Measurements from ENCODE around the gene SMPD3. TPM values are rescaled to one million over a fixed set of nuclear protein-coding genes. Genes with fewer than 3 reads are reported as not detected.

The SMPD3 gene
- total and polyA plus RNA-seq, 5 donors from 2014 or later: 7.1 to 20.3 (median 18.1) TPM

Other genes starting within 250 kb of the SMPD3 start
- not detected for gene ESRP2, start 212.4 kb downstream of the SMPD3 start, total RNA-seq
- under 1 TPM; 0.10 to 0.99 (median 0.33) TPM for gene ESRP2, start 212.4 kb downstream of the SMPD3 start, polyA plus RNA-seq
- gene PLA2G15, start 203.1 kb downstream of the SMPD3 start, total RNA-seq: 9.4 TPM
- 10 to 100 TPM in 1 of 4 donors, 1 to 10 TPM in 3; 7.5 to 10.3 (median 8.8) TPM for gene PLA2G15, start 203.1 kb downstream of the SMPD3 start, polyA plus RNA-seq
- 141 TPM for gene SLC7A6, start 184.0 kb downstream of the SMPD3 start, total RNA-seq
- 10 to 100 TPM; 10.7 to 21.4 (median 17.4) TPM for gene SLC7A6, start 184.0 kb downstream of the SMPD3 start, polyA plus RNA-seq
- 38.4 TPM for gene SLC7A6OS, start 137.6 kb downstream of the SMPD3 start, total RNA-seq
- 10 to 100 TPM; 23.7 to 28.0 (median 26.8) TPM for gene SLC7A6OS, start 137.6 kb downstream of the SMPD3 start, polyA plus RNA-seq
- 53.8 TPM for gene PRMT7, start 137.5 kb downstream of the SMPD3 start, total RNA-seq
- gene PRMT7, start 137.5 kb downstream of the SMPD3 start, polyA plus RNA-seq: 10 to 100 TPM; 32.4 to 34.8 (median 34.1) TPM
- gene ZFP90, start 90.8 kb upstream of the SMPD3 start, total RNA-seq: 21.5 TPM
- gene ZFP90, start 90.8 kb upstream of the SMPD3 start, polyA plus RNA-seq: 10 to 100 TPM; 20.6 to 49.3 (median 27.6) TPM
- 0.32 TPM for gene CDH3, start 196.8 kb upstream of the SMPD3 start, total RNA-seq
- under 1 TPM in 3 of 4 donors, not detected in 1; 0.03 to 0.38 (median 0.08) TPM for gene CDH3, start 196.8 kb upstream of the SMPD3 start, polyA plus RNA-seq

All from CD4-positive, CD25-positive, alpha-beta regulatory T cell (primary cell).